Measurements from ENCODE around the gene CEP170.

DNA sequence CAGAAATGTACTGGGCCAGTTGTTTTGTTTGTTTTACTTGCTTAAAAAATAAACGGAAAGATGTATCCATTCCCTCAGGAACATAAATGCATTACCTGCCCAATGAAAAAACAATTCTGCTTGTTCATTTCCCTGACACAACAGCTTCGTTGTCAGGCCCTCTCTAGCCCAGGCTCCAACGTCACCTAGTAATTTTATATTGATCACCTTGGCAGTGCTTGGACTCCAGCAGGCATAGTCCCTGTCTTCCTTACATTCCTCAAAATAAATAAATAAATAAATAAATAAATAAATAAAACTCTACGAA is 1.2 kb downstream of the CEP170 start:
- TF ChIP-seq POLR2AphosphoS5 (IDR thresholded peaks at IDR 0.05; ENCODE audit: low read depth, low read length), result no peak
- TF ChIP-seq POLR2A (IDR thresholded peaks at IDR 0.05; ENCODE audit: low read depth, low read length), result no peak
- TF ChIP-seq TAF1 (IDR thresholded peaks at IDR 0.05; ENCODE audit: borderline replicate concordance, low read depth, low read length), result no peak
